ENCODE measurements around the gene ITPR1.

- TF ChIP-seq HMGXB4 (CRISPR knock-in tag; IDR thresholded peaks at IDR 0.05; ENCODE audit: borderline replicate concordance) = no peak
- no peak for TF ChIP-seq CTCF (IDR thresholded peaks at IDR 0.05)
- TF ChIP-seq RCOR1 (IDR thresholded peaks at IDR 0.05; ENCODE audit: low read depth, low read length) = no peak
- no peak for TF ChIP-seq REST (IDR thresholded peaks at IDR 0.05)
- TF ChIP-seq HOXB13 (CRISPR knock-in tag; IDR thresholded peaks at IDR 0.05; ENCODE audit: low read depth) = no peak
- no peak for TF ChIP-seq RFX5 (IDR thresholded peaks at IDR 0.05)
- TF ChIP-seq USF2 (IDR thresholded peaks at IDR 0.05) = no peak
- no peak for TF ChIP-seq ZFP36 (IDR thresholded peaks at IDR 0.05; ENCODE audit: borderline replicate concordance, partially characterized antibody)
- TF ChIP-seq CBX8 (IDR thresholded peaks at IDR 0.05) = no peak
- TF ChIP-seq MAZ (IDR thresholded peaks at IDR 0.05; ENCODE audit: borderline replicate concordance, low read depth, low read length) = no peak
- no peak for TF ChIP-seq POLR2A (IDR thresholded peaks at IDR 0.05; ENCODE audit: low read length)
- no peak for TF ChIP-seq MYC (IDR thresholded peaks at IDR 0.05; ENCODE audit: borderline replicate concordance, low read length)
Measured at GRCh38 chr3:4729061-4729973, 236.2 kb downstream of the ITPR1 start.
